KMS-11 (cell line): ENCODE measurements around the gene CTBS.
A peak's percentile ranks its signal among the peaks of the same experiment; 100 is the strongest.
"Not testable (repeated sequence)": the region's sequence is repeated elsewhere in the genome, so short reads cannot be mapped to it uniquely, and the experiment has no call there.

Source experiments
- H2AFZ ChIP-seq: fragments of 200-600 bp; sonication (generic); 2 replicates; pipeline ENCODE4 v1.6.1; 2016; ENCODE audit warnings: antibody characterized with exemption, mixed run types, low read depth
- H3K27ac ChIP-seq: fragments of 200-600 bp; sonication (generic); 2 replicates; pipeline ENCODE4 v1.6.1; 2016; ENCODE audit warnings: mild to moderate bottlenecking, mixed run types
- H3K27me3 ChIP-seq: fragments of 200-600 bp; sonication (generic); 2 replicates; pipeline ENCODE4 v1.6.1; 2017; ENCODE audit warnings: mild to moderate bottlenecking, low read depth, mixed run types, moderate library complexity; ENCODE audit not compliant: insufficient read depth
- H3K36me3 ChIP-seq: fragments of 200-600 bp; sonication (generic); 2 replicates; pipeline ENCODE4 v1.6.1; 2017; ENCODE audit warnings: mild to moderate bottlenecking, mixed run types; ENCODE audit not compliant: insufficient read depth
- H3K4me1 ChIP-seq: fragments of 200-600 bp; sonication (generic); 2 replicates; pipeline ENCODE4 v1.6.1; 2016; ENCODE audit warnings: mild to moderate bottlenecking, low read depth, mixed run types; ENCODE audit not compliant: poor library complexity, severe bottlenecking
- H3K4me2 ChIP-seq: fragments of 200-600 bp; sonication (generic); 2 replicates; pipeline ENCODE4 v1.7.0; 2016; ENCODE audit warnings: mild to moderate bottlenecking, mixed run types
- H3K4me3 ChIP-seq: fragments of 200-600 bp; sonication (generic); IDR thresholded peaks from 2 replicates; pipeline ENCODE4 v1.6.1; 2017; ENCODE audit warnings: low read depth, low read length, mixed read lengths; ENCODE audit not compliant: insufficient read depth
- H3K79me2 ChIP-seq: fragments of 200-600 bp; sonication (generic); 2 replicates; pipeline ENCODE4 v1.6.1; 2016; ENCODE audit warnings: low read depth, mixed run types; ENCODE audit not compliant: insufficient read depth
- H3K9ac ChIP-seq: fragments of 200-600 bp; sonication (generic); 2 replicates; pipeline ENCODE4 v1.6.1; 2016; ENCODE audit warnings: mild to moderate bottlenecking, mixed run types
- H4K20me1 ChIP-seq: fragments of 200-600 bp; sonication (generic); 2 replicates; pipeline ENCODE4 v1.6.1; 2016; ENCODE audit warnings: mild to moderate bottlenecking, mixed run types; ENCODE audit not compliant: insufficient read depth
- CTCF ChIP-seq: fragments of 200-600 bp; sonication (generic); conservative IDR thresholded peaks from 2 replicates; pipeline ENCODE4 v1.6.1; 2017; ENCODE audit warnings: low read depth, mild to moderate bottlenecking, antibody characterized with exemption, low read length, moderate library complexity, mixed read lengths

CTBS gene

GRCh38 chr1:84510165-84510564 is 64.1 kb downstream of the CTBS start:
- H3K79me2 ChIP-seq: peaks cover 3% of the 10 kb centered on the region
- no peak overlapping the region for H3K9ac ChIP-seq
- TF ChIP-seq CTCF: no peak
- no peaks in the 10 kb centered on the region for H4K20me1 ChIP-seq
- H3K4me3 ChIP-seq: no peak overlapping the region
- no peak overlapping the region for H3K27ac ChIP-seq
- no peak overlapping the region for H2AFZ ChIP-seq
- H3K4me1 ChIP-seq: peaks cover 5% of the 10 kb centered on the region
- H3K27me3 ChIP-seq: no peaks in the 10 kb centered on the region
- no peaks in the 10 kb centered on the region for H3K36me3 ChIP-seq
- no peak overlapping the region for H3K4me2 ChIP-seq

- Histone ChIP-seq H4K20me1 (no peaks in the 10 kb centered on the region), H3K4me3 (no peak overlapping the region), H3K27ac (no peak overlapping the region), H3K27me3 (no peaks in the 10 kb centered on the region), H3K79me2 (peaks cover 15% of the 10 kb centered on the region), H3K4me2 (no peak overlapping the region), H3K4me1 (peaks cover 11% of the 10 kb centered on the region), H3K36me3 (no peaks in the 10 kb centered on the region), H2AFZ (no peak overlapping the region), H3K9ac (no peak overlapping the region)
- no peak for TF ChIP-seq CTCF
Measured at GRCh38 chr1:84509029-84509428, 65.2 kb downstream of the CTBS start.

GRCh38 chr1:84508510-84508909 is 65.7 kb downstream of the CTBS start:
- H3K79me2 ChIP-seq: peaks cover 20% of the 10 kb centered on the region
- no peak overlapping the region for H3K4me3 ChIP-seq
- peaks cover 16% of the 10 kb centered on the region for H3K4me1 ChIP-seq
- TF ChIP-seq CTCF: no peak
- no peaks in the 10 kb centered on the region for H3K27me3 ChIP-seq
- no peak overlapping the region for H3K9ac ChIP-seq
- no peaks in the 10 kb centered on the region for H3K36me3 ChIP-seq
- no peak overlapping the region for H3K27ac ChIP-seq
- H3K4me2 ChIP-seq: no peak overlapping the region
- H4K20me1 ChIP-seq: no peaks in the 10 kb centered on the region
- H2AFZ ChIP-seq: no peak overlapping the region

- not testable (repeated sequence) for H3K36me3 ChIP-seq, H4K20me1 ChIP-seq, H3K9ac ChIP-seq, H2AFZ ChIP-seq, H3K27ac ChIP-seq, H3K4me2 ChIP-seq, H3K27me3 ChIP-seq, H3K4me3 ChIP-seq
- Histone ChIP-seq H3K4me1 (peaks cover 22% of the 10 kb centered on the region), H3K79me2 (peaks cover 26% of the 10 kb centered on the region)
Measured at GRCh38 chr1:84507887-84508286, 66.4 kb downstream of the CTBS start.

- Histone ChIP-seq H2AFZ (peak overlapping the region; percentile 81), H3K9ac (peak overlapping the region; percentile 65; the same call in 1 of the 2 replicates), H3K36me3 (no peaks in the 10 kb centered on the region), H4K20me1 (no peaks in the 10 kb centered on the region), H3K4me2 (peak overlapping the region; percentile 78), H3K4me3 (no peak overlapping the region), H3K4me1 (peaks cover 32% of the 10 kb centered on the region), H3K27ac (peak overlapping the region; percentile 64), H3K79me2 (peaks cover 36% of the 10 kb centered on the region), H3K27me3 (no peaks in the 10 kb centered on the region)
- TF ChIP-seq CTCF: no peak
Measured at GRCh38 chr1:84506729-84507453, 67.3 kb downstream of the CTBS start.
